Kidney epithelial cell (primary cell): ENCODE data around the gene ATP2B1. TPM values are rescaled to one million over a fixed set of nuclear protein-coding genes. Genes with fewer than 3 reads are reported as not detected.

Source experiments
- DNase-seq: peaks from one replicate; pipeline ENCODE4 v3.0.0-alpha.2; 2010; ENCODE audit warnings: low read depth
- H3K27me3 ChIP-seq: 2 replicates; pipeline ENCODE4 v1.6.0; 2011; ENCODE audit warnings: low read length; ENCODE audit not compliant: control insufficient read depth, insufficient read depth
- H3K36me3 ChIP-seq: 2 replicates; pipeline ENCODE4 v1.5.1; 2011; ENCODE audit warnings: low read length; ENCODE audit not compliant: control insufficient read depth, insufficient read depth
- H3K4me3 ChIP-seq: 2 replicates; pipeline ENCODE4 v1.5.1; 2011; ENCODE audit warnings: low read depth, mild to moderate bottlenecking, control low read depth, low read length
- total RNA-seq: library from RNA; depleted of rRNA; stranded (reverse); fragments of >200 nt; gene quantifications from 2 replicates; pipeline ENCODE4 v1.2.3, GENCODE V29; 2015
- TF ChIP-seq, protein P1 (sequence below): IDR thresholded peaks from 2 replicates; pipeline ENCODE4 v1.5.1; 2011; ENCODE audit warnings: mild to moderate bottlenecking, moderate library complexity, low read length, control low read depth, inconsistent platforms; ENCODE audit not compliant: insufficient read depth, poor library complexity, severe bottlenecking

The ATP2B1 gene
- total RNA-seq, 1 donor from 2014 or later, result 45.9 TPM

GRCh38 chr12:89697296-89697695, 11.3 kb downstream of the ATP2B1 start:
- Histone ChIP-seq H3K27me3 (no peaks in the 10 kb centered on the region), H3K4me3 (no peak overlapping the region), H3K36me3 (no peaks in the 10 kb centered on the region)
- no peak for DNase-seq
- TF ChIP-seq, protein P1, sequence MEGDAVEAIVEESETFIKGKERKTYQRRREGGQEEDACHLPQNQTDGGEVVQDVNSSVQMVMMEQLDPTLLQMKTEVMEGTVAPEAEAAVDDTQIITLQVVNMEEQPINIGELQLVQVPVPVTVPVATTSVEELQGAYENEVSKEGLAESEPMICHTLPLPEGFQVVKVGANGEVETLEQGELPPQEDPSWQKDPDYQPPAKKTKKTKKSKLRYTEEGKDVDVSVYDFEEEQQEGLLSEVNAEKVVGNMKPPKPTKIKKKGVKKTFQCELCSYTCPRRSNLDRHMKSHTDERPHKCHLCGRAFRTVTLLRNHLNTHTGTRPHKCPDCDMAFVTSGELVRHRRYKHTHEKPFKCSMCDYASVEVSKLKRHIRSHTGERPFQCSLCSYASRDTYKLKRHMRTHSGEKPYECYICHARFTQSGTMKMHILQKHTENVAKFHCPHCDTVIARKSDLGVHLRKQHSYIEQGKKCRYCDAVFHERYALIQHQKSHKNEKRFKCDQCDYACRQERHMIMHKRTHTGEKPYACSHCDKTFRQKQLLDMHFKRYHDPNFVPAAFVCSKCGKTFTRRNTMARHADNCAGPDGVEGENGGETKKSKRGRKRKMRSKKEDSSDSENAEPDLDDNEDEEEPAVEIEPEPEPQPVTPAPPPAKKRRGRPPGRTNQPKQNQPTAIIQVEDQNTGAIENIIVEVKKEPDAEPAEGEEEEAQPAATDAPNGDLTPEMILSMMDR, result no peak

- Histone ChIP-seq H3K27me3 (no peaks in the 10 kb centered on the region), H3K36me3 (no peaks in the 10 kb centered on the region), H3K4me3 (no peak overlapping the region)
- DNase-seq, result no peak
- TF ChIP-seq, protein P1, result no peak
Measured at GRCh38 chr12:89695830-89696229, 12.8 kb downstream of the ATP2B1 start.

- no peak overlapping the region for H3K4me3 ChIP-seq
- no peaks in the 10 kb centered on the region for H3K36me3 ChIP-seq
- TF ChIP-seq, protein P1, result no peak
- no peak for DNase-seq
- H3K27me3 ChIP-seq, result no peaks in the 10 kb centered on the region
Measured at GRCh38 chr12:89695100-89695499, 13.5 kb downstream of the ATP2B1 start.

GRCh38 chr12:89694542-89694941, 14.1 kb downstream of the ATP2B1 start:
- no peak for DNase-seq
- no peaks in the 10 kb centered on the region for H3K27me3 ChIP-seq
- H3K4me3 ChIP-seq, result no peak overlapping the region
- no peaks in the 10 kb centered on the region for H3K36me3 ChIP-seq
- TF ChIP-seq, protein P1, result no peak

- DNase-seq, result no peak
Measured at GRCh38 chr12:89693639-89694202, 14.9 kb downstream of the ATP2B1 start.

More at GRCh38 chr12:89693639-89694202, 14.9 kb downstream of the ATP2B1 start:
- Histone ChIP-seq H3K4me3 (no peak overlapping the region), H3K27me3 (no peaks in the 10 kb centered on the region), H3K36me3 (no peaks in the 10 kb centered on the region)
- TF ChIP-seq, protein P1, result no peak
